Ureter (tissue), 1 donor: ENCODE results near the gene GPS1. TPM values are rescaled to one million over a fixed set of nuclear protein-coding genes. Genes with fewer than 3 reads are reported as not detected.

ENCODE experiments used
- DNase-seq: peaks from one replicate; pipeline ENCODE4 v3.0.0-alpha.2; 2020; ENCODE audit warnings: low spot score
- total RNA-seq: library from RNA; stranded (reverse); gene quantifications from one replicate; pipeline ENCODE4 v1.2.4, GENCODE V29; 2023
- donor health status: DM: yes; HTN: yes; CAD: no.

GPS1 gene
- total RNA-seq, 1 donor from 2014 or later: 91.2 TPM

- no peak for DNase-seq
Observed at GRCh38 chr17:82014971-82015310, 36.8 kb upstream of the GPS1 start.

- no peak for DNase-seq
Observed at GRCh38 chr17:82015311-82015971, 36.3 kb upstream of the GPS1 start.

- DNase-seq: no peak
Observed at GRCh38 chr17:82016061-82016874, 35.4 kb upstream of the GPS1 start.

GRCh38 chr17:82016875-82017459 lies 34.7 kb upstream of the GPS1 start:
- DNase-seq: no peak

- no peak for DNase-seq
Observed at GRCh38 chr17:82017612-82018151, 34.0 kb upstream of the GPS1 start.

GRCh38 chr17:82018152-82018988 lies 33.3 kb upstream of the GPS1 start:
- DNase-seq: no peak

- no peak for DNase-seq
Observed at GRCh38 chr17:82018989-82019689, 32.6 kb upstream of the GPS1 start.

GRCh38 chr17:82019690-82020571 lies 31.8 kb upstream of the GPS1 start:
- DNase-seq: no peak

GRCh38 chr17:82020572-82021106 lies 31.1 kb upstream of the GPS1 start:
- DNase-seq: no peak

GRCh38 chr17:82021107-82021899 lies 30.4 kb upstream of the GPS1 start:
- DNase-seq: peak; percentile 84

GRCh38 chr17:82021900-82022309 lies 29.8 kb upstream of the GPS1 start:
- DNase-seq: no peak

- no peak for DNase-seq
Observed at GRCh38 chr17:82022310-82022980, 29.3 kb upstream of the GPS1 start, which contains the start of gene CENPX. Gene CENPX, minus strand, starts transcription at chr17:82022878. Its CDS starts 17 bp downstream, at chr17:82022861.

- peak; percentile 100 for DNase-seq
Observed at GRCh38 chr17:82022981-82023446, 28.7 kb upstream of the GPS1 start, which contains the start of gene LRRC45. Gene LRRC45, plus strand, starts transcription at chr17:82023305. Its CDS starts 339 bp downstream, at chr17:82023644.

- DNase-seq: no peak
Observed at GRCh38 chr17:82023447-82024241, 28.1 kb upstream of the GPS1 start.

- DNase-seq: no peak
Observed at GRCh38 chr17:82024859-82025258, 26.8 kb upstream of the GPS1 start.

- DNase-seq: no peak
Observed at GRCh38 chr17:82025401-82026107, 26.1 kb upstream of the GPS1 start.

GRCh38 chr17:82028246-82028645 lies 23.5 kb upstream of the GPS1 start:
- DNase-seq: no peak
